H9 (cell line): ENCODE measurements around the gene NRXN3. TPM values are rescaled to one million over a fixed set of nuclear protein-coding genes. Genes with fewer than 3 reads are reported as not detected.
A peak's percentile ranks its signal among the peaks of the same experiment; 100 is the strongest.

ENCODE experiments used
- DNase-seq: peaks from one replicate; pipeline ENCODE4 v3.0.0-alpha.2; 2017
- H2AFZ ChIP-seq: one replicate; pipeline ENCODE4 v1.6.1; 2013; ENCODE audit warnings: mild to moderate bottlenecking, low read length, control low read depth, moderate library complexity
- H2AK5ac ChIP-seq: 2 replicates; pipeline ENCODE4 v1.6.1; 2013; ENCODE audit warnings: low read length, control low read depth, mixed read lengths; ENCODE audit not compliant: insufficient read length
- H2BK120ac ChIP-seq: one replicate; pipeline ENCODE4 v1.6.1; 2013; ENCODE audit warnings: low read depth, mild to moderate bottlenecking, low read length, control low read depth, inconsistent platforms; ENCODE audit not compliant: poor library complexity, severe bottlenecking
- H2BK12ac ChIP-seq: 2 replicates; pipeline ENCODE4 v1.6.1; 2013; ENCODE audit warnings: low read length, control low read depth, mixed read lengths, low read depth; ENCODE audit not compliant: insufficient read length
- H2BK15ac ChIP-seq: 2 replicates; pipeline ENCODE4 v1.6.1; 2013; ENCODE audit warnings: low read depth, low read length, control low read depth
- H2BK20ac ChIP-seq: one replicate; pipeline ENCODE4 v1.6.1; 2013; ENCODE audit warnings: low read depth, mild to moderate bottlenecking, low read length, control low read depth, inconsistent platforms; ENCODE audit not compliant: poor library complexity, severe bottlenecking
- H2BK5ac ChIP-seq: 2 replicates; pipeline ENCODE4 v1.6.1; 2013; ENCODE audit warnings: low read length, control low read depth, mixed read lengths; ENCODE audit not compliant: insufficient read length
- H3K14ac ChIP-seq: 2 replicates; pipeline ENCODE4 v1.6.1; 2013; ENCODE audit warnings: low read length, control low read depth; ENCODE audit not compliant: insufficient read depth
- H3K18ac ChIP-seq: 2 replicates; pipeline ENCODE4 v1.6.1; 2013; ENCODE audit warnings: low read depth, mild to moderate bottlenecking, mixed read lengths, low read length, control low read depth; ENCODE audit not compliant: insufficient read length
- H3K23ac ChIP-seq: 2 replicates; pipeline ENCODE4 v1.6.1; 2013; ENCODE audit warnings: low read length, control low read depth, mixed read lengths, low read depth; ENCODE audit not compliant: insufficient read length
- H3K23me2 ChIP-seq: 2 replicates; pipeline ENCODE4 v1.6.1; 2013; ENCODE audit warnings: low read depth, mild to moderate bottlenecking, mixed read lengths, low read length, control low read depth; ENCODE audit not compliant: insufficient read length, poor library complexity, severe bottlenecking
- H3K27ac ChIP-seq: 2 replicates; pipeline ENCODE4 v1.5.1; 2013; ENCODE audit warnings: low read length, control low read depth, mixed read lengths, low read depth; ENCODE audit not compliant: insufficient read length
- H3K27me3 ChIP-seq: 2 replicates; pipeline ENCODE4 v1.6.1; 2013; ENCODE audit warnings: low read length, control low read depth, inconsistent platforms; ENCODE audit not compliant: insufficient read depth
- H3K4ac ChIP-seq: 2 replicates; pipeline ENCODE4 v1.6.1; 2013; ENCODE audit warnings: low read depth, mild to moderate bottlenecking, control low read depth, inconsistent platforms, low read length, moderate library complexity
- H3K4me1 ChIP-seq: 2 replicates; pipeline ENCODE4 v1.6.1; 2013; ENCODE audit warnings: low read length, control low read depth, inconsistent platforms; ENCODE audit not compliant: insufficient read depth
- H3K4me2 ChIP-seq: 2 replicates; pipeline ENCODE4 v1.6.1; 2013; ENCODE audit warnings: low read length, control low read depth, mixed read lengths; ENCODE audit not compliant: insufficient read length, insufficient read depth
- H3K56ac ChIP-seq: 2 replicates; pipeline ENCODE4 v1.6.1; 2013; ENCODE audit warnings: low read depth, mild to moderate bottlenecking, mixed read lengths, low read length, control low read depth; ENCODE audit not compliant: insufficient read length
- H3K79me1 ChIP-seq: 2 replicates; pipeline ENCODE4 v1.6.1; 2013; ENCODE audit warnings: low read depth, mild to moderate bottlenecking, moderate library complexity, low read length, control low read depth, inconsistent platforms; ENCODE audit not compliant: insufficient read depth, poor library complexity, severe bottlenecking
- H3K79me2 ChIP-seq: 2 replicates; pipeline ENCODE4 v1.6.1; 2013; ENCODE audit warnings: low read length, control low read depth, inconsistent platforms; ENCODE audit not compliant: insufficient read depth
- H3K9ac ChIP-seq: 2 replicates; pipeline ENCODE4 v1.6.1; 2013; ENCODE audit warnings: low read length, control low read depth, mixed read lengths; ENCODE audit not compliant: insufficient read length; ENCODE audit errors: extremely low read depth
- H3K9me3 ChIP-seq: one replicate; pipeline ENCODE4 v1.6.1; 2013; ENCODE audit warnings: low read depth, low read length, inconsistent platforms; ENCODE audit not compliant: control insufficient read depth
- H3T11ph ChIP-seq: one replicate; pipeline ENCODE4 v1.6.1; 2013; ENCODE audit warnings: mild to moderate bottlenecking, low read length, control low read depth, inconsistent platforms
- H4K20me1 ChIP-seq: one replicate; pipeline ENCODE4 v1.6.1; 2013; ENCODE audit not compliant: control insufficient read depth, insufficient read length, insufficient read depth
- H4K5ac ChIP-seq: 2 replicates; pipeline ENCODE4 v1.6.1; 2013; ENCODE audit warnings: low read depth, mild to moderate bottlenecking, mixed read lengths, low read length, control low read depth; ENCODE audit not compliant: insufficient read length
- H4K8ac ChIP-seq: replicated peaks from 2 replicates; pipeline ENCODE4 v1.6.1; 2013; ENCODE audit warnings: low read length, control low read depth, mixed read lengths, low read depth; ENCODE audit not compliant: insufficient read length
- H4K91ac ChIP-seq: 2 replicates; pipeline ENCODE4 v1.6.1; 2013; ENCODE audit warnings: low read depth, mild to moderate bottlenecking, moderate library complexity, mixed read lengths, low read length, control low read depth; ENCODE audit not compliant: insufficient read length
- H3K27ac Mint-ChIP-seq, 3 experiments: 2 replicates in 2 of 3; 3 replicates in 1 of 3; pipeline ENCODE4 v1.8.0; 2020 to 2021; ENCODE audit warnings: mixed read lengths in 3 of 3, mild to moderate bottlenecking in 1 of 3, moderate library complexity in 1 of 3
- H3K27me3 Mint-ChIP-seq: 2 replicates; pipeline ENCODE4 v1.8.0; 2021; ENCODE audit warnings: low read depth, mild to moderate bottlenecking, moderate library complexity, mixed read lengths
- H3K36me3 Mint-ChIP-seq, 3 experiments: 2 replicates in 2 of 3; 3 replicates in 1 of 3; pipeline ENCODE4 v1.8.0; 2020 to 2021; ENCODE audit warnings: low read depth in 3 of 3, mixed read lengths in 3 of 3; ENCODE audit not compliant: insufficient read depth in 1 of 3
- H3K4me1 Mint-ChIP-seq, 2 experiments: 2 replicates each; pipeline ENCODE4 v1.8.0; 2020; ENCODE audit warnings: mixed read lengths in 2 of 2
- H3K4me3 Mint-ChIP-seq, 2 experiments: 2 replicates in 1 of 2; 3 replicates in 1 of 2; pipeline ENCODE4 v1.8.0; 2020 to 2021; ENCODE audit warnings: mild to moderate bottlenecking in 2 of 2, mixed read lengths in 2 of 2, moderate library complexity in 1 of 2
- H3K9me3 Mint-ChIP-seq, 2 experiments: 2 replicates in 1 of 2; 3 replicates in 1 of 2; pipeline ENCODE4 v1.8.0; 2020; ENCODE audit warnings: mild to moderate bottlenecking in 2 of 2, mixed read lengths in 2 of 2, moderate library complexity in 1 of 2
- WGBS: extraction: QIAGEN DNeasy Blood & Tissue Kit; methylation state at CpG from one replicate; pipeline ENCODE4 v1.1.7; 2013; ENCODE audit warnings: missing lambda C conversion rate, low lambda C conversion rate, mixed read lengths; ENCODE audit not compliant: insufficient read length; ENCODE audit errors: extremely low coverage; 5-methylcytosine and 5-hydroxymethylcytosine counted together
- total RNA-seq: library from RNA; stranded (reverse); gene quantifications from 2 replicates; pipeline ENCODE4 v1.2.1, GENCODE V29; 2021
- TF ChIP-seq, protein P1 (sequence below): fragments of 200-600 bp; sonication (generic); conservative IDR thresholded peaks from 3 replicates; pipeline ENCODE4 v1.8.0; 2021; ENCODE audit warnings: antibody characterized with exemption, mild to moderate bottlenecking

Gene NRXN3
- total RNA-seq, 1 experiment from 2014 or later, result 1.8 TPM

DNA sequence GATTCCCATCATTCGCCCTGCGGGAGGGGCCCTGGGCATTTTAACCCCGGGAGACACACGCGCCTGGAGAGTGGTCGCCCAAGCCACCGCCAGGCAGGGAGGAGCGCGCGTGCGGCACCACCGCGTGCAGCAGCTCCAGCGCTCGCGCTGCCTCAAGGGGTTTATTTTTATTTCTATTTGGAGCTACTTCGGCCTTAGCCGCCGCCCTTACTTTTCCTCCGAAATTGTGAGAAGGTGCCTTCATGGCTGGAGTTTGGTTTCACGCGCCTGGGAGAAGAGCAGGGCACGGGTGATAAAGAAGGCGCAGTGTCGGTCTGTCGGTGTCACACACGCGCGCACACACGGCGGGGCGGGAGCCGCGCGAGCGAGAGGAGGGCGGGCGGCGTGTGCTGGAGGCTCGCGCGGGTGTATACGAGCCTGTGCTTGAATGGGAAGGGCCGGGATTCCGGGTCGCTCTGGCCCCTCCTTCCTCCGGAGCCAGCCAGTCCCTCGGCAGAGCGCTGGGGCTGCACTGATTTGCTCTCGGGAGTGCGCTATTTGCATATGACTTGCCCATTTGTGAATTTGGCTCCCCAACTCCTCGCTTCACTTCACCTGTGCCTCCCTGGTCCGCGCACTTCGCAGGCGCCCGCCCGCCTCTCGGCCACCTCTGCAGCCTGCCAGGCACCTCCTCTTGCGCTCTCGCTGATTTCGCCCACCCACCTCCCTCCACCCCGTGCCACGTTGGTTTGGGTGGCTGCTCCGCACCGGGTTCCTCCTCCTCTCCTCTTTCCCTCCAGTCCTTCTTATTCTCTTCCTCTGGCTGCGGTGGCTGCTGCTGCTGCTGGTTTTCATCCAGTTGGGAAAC lies 1108.8 kb downstream of the NRXN3 start:
- H2BK12ac ChIP-seq, result no peak overlapping the region
- H3T11ph ChIP-seq, result no peak overlapping the region
- no peak overlapping the region for H2BK15ac ChIP-seq
- no peak overlapping the region for H3K56ac ChIP-seq
- H4K91ac ChIP-seq, result no peak overlapping the region
- peaks cover 16% of the 10 kb centered on the region for H3K27me3 ChIP-seq
- H2BK20ac ChIP-seq, result no peak overlapping the region
- Mint-ChIP-seq H3K36me3 (no peaks in the 10 kb centered on the region), H3K9me3 (no peaks in the 10 kb centered on the region), H3K27me3 (peaks cover 84% of the 10 kb centered on the region), H3K27ac (peak overlapping the region in 1 of 3 experiments; percentile 65; a peak in 1 of 7 replicates), H3K4me1 (peaks cover 49% of the 10 kb centered on the region in 2 experiments), H3K4me3 (peak overlapping the region; percentile 91 to 92)
- no peak overlapping the region for H3K18ac ChIP-seq
- no peaks in the 10 kb centered on the region for H4K20me1 ChIP-seq
- H3K79me2 ChIP-seq, result no peaks in the 10 kb centered on the region
- H2BK5ac ChIP-seq, result no peak overlapping the region
- H4K5ac ChIP-seq, result no peak overlapping the region
- H3K23ac ChIP-seq, result no peak overlapping the region
- H3K14ac ChIP-seq, result no peak overlapping the region; the same call in 1 of the 2 replicates
- WGBS, result no CpG with 5 or more reads among the region's 67 CpGs
- peak overlapping the region; percentile 27 for H3K9ac ChIP-seq
- H3K23me2 ChIP-seq, result peaks cover 21% of the 10 kb centered on the region
- H3K79me1 ChIP-seq, result no peaks in the 10 kb centered on the region
- H3K4me1 ChIP-seq, result peaks cover 9% of the 10 kb centered on the region; the same call in 1 of the 2 replicates
- no peak overlapping the region for H3K4ac ChIP-seq
- peak; percentile 97 for DNase-seq
- peak overlapping the region; percentile 69 for H3K4me2 ChIP-seq
- H3K9me3 ChIP-seq, result no peaks in the 10 kb centered on the region
- H3K27ac ChIP-seq, result no peak overlapping the region
- no peak overlapping the region for H2BK120ac ChIP-seq
- H4K8ac ChIP-seq, result no peak overlapping the region
- TF ChIP-seq, protein P1, sequence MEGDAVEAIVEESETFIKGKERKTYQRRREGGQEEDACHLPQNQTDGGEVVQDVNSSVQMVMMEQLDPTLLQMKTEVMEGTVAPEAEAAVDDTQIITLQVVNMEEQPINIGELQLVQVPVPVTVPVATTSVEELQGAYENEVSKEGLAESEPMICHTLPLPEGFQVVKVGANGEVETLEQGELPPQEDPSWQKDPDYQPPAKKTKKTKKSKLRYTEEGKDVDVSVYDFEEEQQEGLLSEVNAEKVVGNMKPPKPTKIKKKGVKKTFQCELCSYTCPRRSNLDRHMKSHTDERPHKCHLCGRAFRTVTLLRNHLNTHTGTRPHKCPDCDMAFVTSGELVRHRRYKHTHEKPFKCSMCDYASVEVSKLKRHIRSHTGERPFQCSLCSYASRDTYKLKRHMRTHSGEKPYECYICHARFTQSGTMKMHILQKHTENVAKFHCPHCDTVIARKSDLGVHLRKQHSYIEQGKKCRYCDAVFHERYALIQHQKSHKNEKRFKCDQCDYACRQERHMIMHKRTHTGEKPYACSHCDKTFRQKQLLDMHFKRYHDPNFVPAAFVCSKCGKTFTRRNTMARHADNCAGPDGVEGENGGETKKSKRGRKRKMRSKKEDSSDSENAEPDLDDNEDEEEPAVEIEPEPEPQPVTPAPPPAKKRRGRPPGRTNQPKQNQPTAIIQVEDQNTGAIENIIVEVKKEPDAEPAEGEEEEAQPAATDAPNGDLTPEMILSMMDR, result no peak
- no peak overlapping the region for H2AK5ac ChIP-seq
- H2AFZ ChIP-seq, result no peak overlapping the region
